G401.6 (cell line): ENCODE data around the gene EEA1.

Experiments used
- FAIRE-seq: peaks from 2 replicates; lab custom pipeline; 2012; peaks lifted over from hg19 to GRCh38; lab: Jason Lieb, UNC

EEA1 gene

GRCh38 chr12:92745856-92746550 is 183.1 kb downstream of the EEA1 start:
- FAIRE-seq = no peak

GRCh38 chr12:92743026-92743425 is 186.1 kb downstream of the EEA1 start:
- no peak for FAIRE-seq

GRCh38 chr12:92740411-92740810 is 188.7 kb downstream of the EEA1 start:
- FAIRE-seq = no peak

GRCh38 chr12:92739113-92739512 is 190.0 kb downstream of the EEA1 start:
- FAIRE-seq = no peak

- FAIRE-seq = no peak
These were observed 190.9 kb downstream of the EEA1 start for GRCh38 chr12:92737855-92738850.

- FAIRE-seq = no peak
These were observed 192.5 kb downstream of the EEA1 start for GRCh38 chr12:92736605-92737004.

GRCh38 chr12:92735131-92735721 is 193.9 kb downstream of the EEA1 start:
- FAIRE-seq = no peak

GRCh38 chr12:92733661-92734060 is 195.4 kb downstream of the EEA1 start:
- no peak for FAIRE-seq

GRCh38 chr12:92733181-92733580 is 195.9 kb downstream of the EEA1 start:
- FAIRE-seq = no peak

- no peak for FAIRE-seq
These were observed 196.4 kb downstream of the EEA1 start for GRCh38 chr12:92732716-92733115.

- FAIRE-seq = no peak
These were observed 196.9 kb downstream of the EEA1 start for GRCh38 chr12:92732216-92732615.

- no peak for FAIRE-seq
These were observed 198.3 kb downstream of the EEA1 start for GRCh38 chr12:92730758-92731157.

- FAIRE-seq = no peak
These were observed 199.3 kb downstream of the EEA1 start for GRCh38 chr12:92729773-92730305.

GRCh38 chr12:92726850-92727249 is 202.2 kb downstream of the EEA1 start:
- no peak for FAIRE-seq

GRCh38 chr12:92722897-92723296 is 206.2 kb downstream of the EEA1 start:
- no peak for FAIRE-seq

GRCh38 chr12:92721656-92722055 is 207.4 kb downstream of the EEA1 start:
- FAIRE-seq = no peak

GRCh38 chr12:92721130-92721529 is 208.0 kb downstream of the EEA1 start:
- no peak for FAIRE-seq
